Measurements from ENCODE around the gene RAX2.

DNA sequence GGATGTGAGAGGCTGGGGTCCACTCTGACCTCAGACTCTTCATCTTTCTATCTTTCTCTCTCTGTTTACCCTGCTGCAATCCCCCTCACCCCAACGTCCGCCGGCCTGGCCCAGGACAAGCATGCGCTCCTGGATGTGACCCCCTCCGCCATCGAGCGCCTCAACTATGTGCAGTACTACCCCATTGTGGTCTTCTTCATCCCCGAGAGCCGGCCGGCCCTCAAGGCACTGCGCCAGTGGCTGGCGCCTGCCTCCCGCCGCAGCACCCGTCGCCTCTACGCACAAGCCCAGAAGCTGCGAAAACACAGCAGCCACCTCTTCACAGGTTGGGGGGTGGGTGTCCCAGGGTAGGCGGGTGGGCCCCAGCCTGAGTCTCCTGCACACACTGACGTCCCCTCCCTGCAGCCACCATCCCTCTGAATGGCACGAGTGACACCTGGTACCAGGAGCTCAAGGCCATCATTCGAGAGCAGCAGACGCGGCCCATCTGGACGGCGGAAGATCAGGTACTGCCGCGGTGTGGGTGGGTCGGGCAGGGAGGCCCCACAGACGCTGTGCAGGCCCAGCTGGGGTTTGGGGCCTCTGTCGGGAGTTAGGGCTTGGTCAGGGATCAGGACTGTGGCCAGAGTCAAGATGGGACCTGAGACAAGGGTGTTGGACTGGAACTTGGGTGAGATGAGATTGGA is 25.5 kb downstream of the RAX2 start:
- no peak for TF ChIP-seq FOXP2 (optimal IDR thresholded peaks at IDR 0.05; ENCODE audit: control extremely low read depth, extremely low read length, insufficient read depth)
- no peak for TF ChIP-seq EZH2 (IDR thresholded peaks at IDR 0.05)
- TF ChIP-seq POLR2AphosphoS5 (IDR thresholded peaks at IDR 0.05; ENCODE audit: borderline replicate concordance, low read depth, low read length) = no peak
